ENCODE results near the gene MMP20.

DNA sequence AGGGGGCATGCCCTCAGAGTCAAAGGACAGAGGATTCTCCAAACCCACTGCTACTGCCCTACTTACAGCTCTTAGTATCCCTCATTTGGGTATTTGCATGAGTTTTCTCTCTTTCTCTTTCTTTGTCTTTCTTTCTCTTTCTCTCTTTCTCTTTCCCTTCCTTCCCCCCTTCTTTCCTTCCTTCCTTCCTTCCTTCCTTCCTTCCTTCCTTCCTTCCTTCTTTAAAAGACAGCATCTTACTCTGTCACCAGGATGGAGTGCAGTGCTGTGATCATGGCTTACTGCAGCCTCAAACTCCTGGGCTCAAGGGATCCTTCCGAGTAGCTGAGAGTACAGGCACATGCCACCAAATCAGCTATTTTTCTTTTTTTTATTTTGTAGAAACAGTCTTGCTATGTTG, 80.5 kb downstream of the MMP20 start:
- TF ChIP-seq ZBTB21 (CRISPR knock-in tag; IDR thresholded peaks at IDR 0.05) (no peak), NFIB (CRISPR knock-in tag; IDR thresholded peaks at IDR 0.05; ENCODE audit: borderline replicate concordance) (no peak), FOXA3 (CRISPR knock-in tag; IDR thresholded peaks at IDR 0.05) (no peak), NFE2L1 (CRISPR knock-in tag; IDR thresholded peaks at IDR 0.05; ENCODE audit: borderline replicate concordance) (no peak), POLR2A (IDR thresholded peaks at IDR 0.05; ENCODE audit: insufficient read depth in 1 of 2, low read depth in 2 of 2, low read length in 2 of 2) (no peak)
- TF ChIP-seq, protein P1, sequence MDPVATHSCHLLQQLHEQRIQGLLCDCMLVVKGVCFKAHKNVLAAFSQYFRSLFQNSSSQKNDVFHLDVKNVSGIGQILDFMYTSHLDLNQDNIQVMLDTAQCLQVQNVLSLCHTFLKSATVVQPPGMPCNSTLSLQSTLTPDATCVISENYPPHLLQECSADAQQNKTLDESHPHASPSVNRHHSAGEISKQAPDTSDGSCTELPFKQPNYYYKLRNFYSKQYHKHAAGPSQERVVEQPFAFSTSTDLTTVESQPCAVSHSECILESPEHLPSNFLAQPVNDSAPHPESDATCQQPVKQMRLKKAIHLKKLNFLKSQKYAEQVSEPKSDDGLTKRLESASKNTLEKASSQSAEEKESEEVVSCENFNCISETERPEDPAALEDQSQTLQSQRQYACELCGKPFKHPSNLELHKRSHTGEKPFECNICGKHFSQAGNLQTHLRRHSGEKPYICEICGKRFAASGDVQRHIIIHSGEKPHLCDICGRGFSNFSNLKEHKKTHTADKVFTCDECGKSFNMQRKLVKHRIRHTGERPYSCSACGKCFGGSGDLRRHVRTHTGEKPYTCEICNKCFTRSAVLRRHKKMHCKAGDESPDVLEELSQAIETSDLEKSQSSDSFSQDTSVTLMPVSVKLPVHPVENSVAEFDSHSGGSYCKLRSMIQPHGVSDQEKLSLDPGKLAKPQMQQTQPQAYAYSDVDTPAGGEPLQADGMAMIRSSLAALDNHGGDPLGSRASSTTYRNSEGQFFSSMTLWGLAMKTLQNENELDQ (CRISPR knock-in tag; IDR thresholded peaks at IDR 0.05; ENCODE audit: borderline replicate concordance), result no peak

Data from HepG2 (cell line).